Fibroblast of skin of right quadriceps (primary cell): ENCODE results near the gene NCAPH2.

Source experiments
- DNase-seq: peaks from one replicate; pipeline ENCODE4 v3.0.0-alpha.2; 2013

NCAPH2 gene

GRCh38 chr22:50490531-50491308, 17.3 kb upstream of the NCAPH2 start:
- DNase-seq, result no peak

- no peak for DNase-seq
Measured at GRCh38 chr22:50497093-50497492, 10.9 kb upstream of the NCAPH2 start.

- DNase-seq, result peak; percentile 46
Measured at GRCh38 chr22:50498322-50498890, 9.6 kb upstream of the NCAPH2 start.

DNA sequence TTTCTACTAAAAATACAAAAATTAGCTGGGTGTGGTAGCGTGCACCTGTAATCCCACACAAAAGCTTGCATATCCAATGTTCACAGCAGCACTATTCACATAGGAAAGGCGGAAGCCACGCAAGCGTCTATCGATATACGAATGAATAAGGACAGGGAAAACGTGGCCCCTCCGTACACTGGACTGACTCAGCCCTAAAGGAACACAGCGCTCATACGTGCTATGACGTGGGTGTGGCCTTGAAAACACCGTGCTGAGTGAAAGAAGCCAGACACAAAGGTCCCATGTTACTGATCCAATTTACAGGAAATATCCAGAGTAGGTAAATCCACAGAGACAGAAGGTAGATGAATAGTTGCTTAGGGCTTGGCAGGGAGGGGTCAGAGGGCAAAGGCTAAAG, 7.6 kb upstream of the NCAPH2 start:
- no peak for DNase-seq

- DNase-seq, result no peak
Measured at GRCh38 chr22:50502096-50502495, 5.9 kb upstream of the NCAPH2 start.

DNA sequence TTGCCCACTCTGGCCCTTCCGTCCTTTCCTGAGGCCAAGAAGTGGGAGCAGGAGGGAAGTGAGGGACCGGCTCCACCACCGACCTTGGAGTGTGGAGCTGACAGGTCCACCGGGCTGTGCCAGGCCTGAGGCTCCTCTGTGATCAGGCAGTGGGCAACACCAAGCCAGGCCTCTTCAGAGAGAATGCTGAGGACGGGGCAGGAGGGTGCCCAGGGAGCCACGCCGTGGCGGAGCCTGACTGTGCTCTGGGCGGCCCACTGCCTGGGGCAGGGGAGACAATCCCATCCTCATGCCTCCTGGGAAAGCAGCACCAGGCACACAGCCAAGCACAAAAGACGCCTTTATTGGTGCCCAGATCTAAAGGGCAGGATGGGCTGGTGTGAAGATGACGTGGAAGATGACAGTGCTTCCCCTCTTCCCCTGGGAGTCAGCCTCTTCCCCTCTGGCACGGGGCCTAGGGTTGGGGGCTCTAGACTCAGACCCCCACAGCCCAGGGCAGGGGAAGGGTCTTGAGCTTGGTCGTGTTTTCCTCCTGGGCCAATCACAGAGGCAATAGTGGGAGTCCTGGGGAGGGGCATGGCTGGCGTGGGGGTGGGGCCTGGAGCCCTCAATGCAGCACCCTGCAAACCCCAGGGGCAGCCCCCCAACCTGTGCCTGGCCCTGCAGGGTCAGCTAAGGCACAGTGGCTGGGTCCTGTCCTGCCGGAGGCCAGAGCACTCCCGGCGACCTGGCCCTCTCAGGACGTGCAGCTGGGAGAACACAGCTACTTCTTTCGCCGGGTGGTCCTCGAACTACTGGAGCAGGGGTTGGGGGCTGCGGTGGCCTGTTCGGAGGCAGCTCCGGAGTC, 5.2 kb upstream of the NCAPH2 start:
- no peak for DNase-seq

DNA sequence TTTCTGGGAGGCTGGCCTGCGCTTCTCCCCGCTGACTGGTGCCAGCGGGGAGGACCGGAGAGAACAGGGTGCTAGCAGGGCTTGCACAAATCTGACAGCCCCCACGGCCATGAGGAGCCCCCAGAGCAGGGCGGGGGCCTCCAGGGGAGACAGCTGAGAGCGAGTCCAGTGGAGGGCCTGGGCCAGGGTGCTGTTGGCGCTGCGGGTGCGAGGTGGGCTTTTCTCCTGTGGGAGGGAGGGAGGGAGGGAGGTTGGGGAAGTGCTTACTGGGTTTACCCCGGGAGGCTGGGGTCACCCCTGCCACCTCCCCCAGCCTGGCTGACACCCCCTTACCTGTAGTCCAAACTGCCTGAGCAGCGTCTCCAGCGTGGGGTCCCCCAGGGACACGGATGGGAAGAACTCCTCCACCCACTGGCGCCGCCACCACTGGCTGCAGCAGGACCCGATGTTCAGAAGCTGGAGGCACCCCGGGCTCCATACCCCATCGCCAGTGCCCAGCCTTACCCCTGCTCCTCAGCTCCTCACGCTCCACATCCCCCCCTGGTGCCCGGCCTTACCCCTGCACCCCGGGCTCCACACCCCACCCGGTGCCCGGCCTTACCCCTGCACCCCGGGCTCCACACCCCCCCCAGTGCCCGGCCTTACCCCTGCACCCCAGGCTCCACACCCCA, 4.4 kb upstream of the NCAPH2 start:
- DNase-seq, result no peak

GRCh38 chr22:50504369-50505211, 3.4 kb upstream of the NCAPH2 start:
- DNase-seq, result no peak

- DNase-seq, result no peak
Measured at GRCh38 chr22:50505276-50505775, 2.7 kb upstream of the NCAPH2 start.

DNA sequence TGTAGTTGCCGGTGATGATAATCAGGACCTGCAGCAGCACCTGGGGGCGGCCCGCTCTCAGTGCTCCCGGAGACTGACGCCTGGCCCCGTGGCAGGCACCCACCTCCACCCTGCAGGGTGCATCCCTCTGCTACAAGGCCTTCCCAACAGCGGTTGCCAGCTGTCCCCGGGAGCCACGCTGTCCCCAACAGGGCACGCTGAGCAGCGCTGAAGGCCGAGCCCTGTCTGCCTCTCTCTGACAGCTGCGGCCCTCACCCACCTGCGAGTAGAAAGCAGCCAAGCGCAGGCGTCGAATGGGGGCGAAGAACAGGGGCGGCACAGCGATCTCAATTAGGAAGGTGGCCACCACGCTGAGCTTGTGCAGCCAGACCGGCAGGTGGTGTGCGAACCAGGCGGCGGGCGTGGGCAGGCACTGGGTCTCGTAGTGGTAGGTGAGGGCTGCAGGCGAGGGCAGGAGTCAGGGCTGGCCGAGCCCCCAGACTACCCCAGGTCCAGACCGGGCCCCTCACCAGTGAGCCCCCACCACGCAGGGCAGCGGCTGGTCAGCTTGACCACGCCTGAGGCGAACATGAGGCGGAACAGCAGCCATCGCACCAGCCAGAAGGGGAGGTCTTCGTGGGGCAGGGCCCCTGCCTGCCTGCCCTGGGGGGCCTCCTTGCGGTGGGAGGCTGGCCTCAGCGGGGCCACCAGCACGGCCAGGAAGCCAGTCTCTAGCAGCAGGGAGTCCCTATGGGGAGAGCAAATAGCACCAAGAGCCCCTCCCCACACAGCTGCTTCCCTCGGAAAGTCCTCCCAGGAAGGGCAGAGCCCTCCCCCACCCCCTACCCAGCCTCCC, 2.0 kb upstream of the NCAPH2 start:
- no peak for DNase-seq

DNA sequence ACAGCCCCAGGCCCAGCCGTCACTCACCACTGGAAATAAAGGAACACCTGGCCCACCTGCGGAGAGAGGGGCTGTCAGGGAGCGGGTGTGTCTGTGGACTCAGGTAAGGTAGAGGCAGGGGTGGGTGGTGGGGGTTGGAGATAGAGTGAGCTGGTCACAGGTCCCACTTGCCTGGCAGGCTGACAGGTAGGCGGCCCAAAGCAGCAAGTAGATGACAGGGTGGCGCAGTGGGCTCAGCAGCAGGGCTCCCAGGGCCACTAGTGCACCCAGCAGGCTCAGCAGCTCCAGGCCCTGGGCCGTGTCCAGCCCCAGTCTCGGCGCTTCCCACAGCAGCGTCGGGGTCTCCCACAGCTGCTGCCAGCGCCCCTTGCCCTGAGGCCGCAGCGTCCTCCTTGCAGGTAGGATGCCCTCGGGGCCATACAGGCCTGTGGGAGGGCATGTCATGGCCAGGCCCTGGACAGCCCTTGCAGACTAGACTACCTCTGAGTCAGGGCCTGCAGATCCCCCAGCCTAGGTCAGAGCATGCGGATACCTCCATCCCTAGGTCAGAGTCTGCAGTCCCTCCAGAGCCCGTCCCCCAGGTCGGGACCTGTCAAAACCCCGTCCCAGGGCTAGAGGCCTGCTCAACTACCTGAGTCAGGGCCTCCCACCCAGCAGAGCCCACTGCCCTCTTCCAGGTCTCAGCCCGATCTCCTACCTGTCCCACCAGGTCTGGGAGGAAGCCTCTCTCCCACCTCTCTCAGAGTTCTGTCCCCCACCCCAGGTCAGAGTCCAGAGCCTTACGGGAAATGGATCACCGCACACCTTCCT, 1.2 kb upstream of the NCAPH2 start:
- DNase-seq, result no peak

DNA sequence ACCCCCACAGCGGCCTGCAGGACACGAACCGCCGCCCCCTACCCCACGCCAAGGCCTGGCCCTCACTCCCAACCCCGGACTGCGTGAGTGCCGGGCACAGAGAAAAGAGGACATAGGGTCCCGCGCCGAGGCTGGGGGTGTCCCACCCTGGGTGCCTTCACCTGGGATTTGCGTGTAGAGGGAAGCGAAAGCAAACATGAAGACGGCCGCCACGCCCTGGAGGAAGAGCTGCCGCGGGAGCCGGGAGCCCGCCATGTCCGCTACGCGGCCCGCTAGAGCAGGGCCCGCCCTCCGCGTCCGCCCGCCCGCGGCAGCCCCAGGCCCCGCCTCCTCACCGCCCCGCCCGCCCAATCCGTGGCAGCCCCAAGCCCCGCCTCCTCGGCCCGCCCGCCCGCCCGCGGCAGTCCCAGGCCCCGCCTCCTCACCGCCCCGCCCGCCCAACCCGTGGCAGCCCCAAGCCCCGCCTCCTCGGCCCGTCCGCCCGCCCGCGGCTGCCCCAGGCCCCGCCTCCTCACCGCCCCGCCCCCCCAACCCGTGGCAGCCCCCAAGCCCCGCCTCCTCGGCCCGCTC, 518 bp upstream of the NCAPH2 start, which contains the start of gene LMF2:
Gene LMF2 (minus strand): TSS at position 282 of the 570 bp plus-strand sequence. CDS start 27 bp downstream, at position 255.
- no peak for DNase-seq

- DNase-seq, result no peak
Measured at GRCh38 chr22:50508897-50509296, 873 bp downstream of the NCAPH2 start.

DNA sequence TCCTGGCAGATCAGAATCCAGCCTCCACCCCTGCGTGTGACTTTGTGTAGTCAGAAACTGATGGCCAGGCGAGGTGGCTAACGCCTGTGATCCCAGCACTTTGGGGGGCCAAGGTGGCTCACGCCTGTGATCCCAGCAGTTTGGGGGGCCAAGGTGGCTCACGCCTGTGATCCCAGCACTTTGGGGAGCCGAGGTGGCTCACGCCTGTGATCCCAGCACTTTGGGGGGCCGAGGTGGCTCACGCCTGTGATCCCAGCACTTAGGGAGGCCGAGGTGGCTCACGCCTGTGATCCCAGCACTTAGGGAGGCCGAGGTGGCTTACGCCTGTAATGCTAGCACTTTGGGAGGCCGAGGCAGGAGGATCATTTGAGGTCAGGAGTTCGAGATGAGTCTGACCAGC, 5.2 kb downstream of the NCAPH2 start:
- no peak for DNase-seq

GRCh38 chr22:50516068-50516467, 8.0 kb downstream of the NCAPH2 start:
- no peak for DNase-seq

GRCh38 chr22:50516891-50517290, 8.9 kb downstream of the NCAPH2 start:
- DNase-seq, result no peak

DNA sequence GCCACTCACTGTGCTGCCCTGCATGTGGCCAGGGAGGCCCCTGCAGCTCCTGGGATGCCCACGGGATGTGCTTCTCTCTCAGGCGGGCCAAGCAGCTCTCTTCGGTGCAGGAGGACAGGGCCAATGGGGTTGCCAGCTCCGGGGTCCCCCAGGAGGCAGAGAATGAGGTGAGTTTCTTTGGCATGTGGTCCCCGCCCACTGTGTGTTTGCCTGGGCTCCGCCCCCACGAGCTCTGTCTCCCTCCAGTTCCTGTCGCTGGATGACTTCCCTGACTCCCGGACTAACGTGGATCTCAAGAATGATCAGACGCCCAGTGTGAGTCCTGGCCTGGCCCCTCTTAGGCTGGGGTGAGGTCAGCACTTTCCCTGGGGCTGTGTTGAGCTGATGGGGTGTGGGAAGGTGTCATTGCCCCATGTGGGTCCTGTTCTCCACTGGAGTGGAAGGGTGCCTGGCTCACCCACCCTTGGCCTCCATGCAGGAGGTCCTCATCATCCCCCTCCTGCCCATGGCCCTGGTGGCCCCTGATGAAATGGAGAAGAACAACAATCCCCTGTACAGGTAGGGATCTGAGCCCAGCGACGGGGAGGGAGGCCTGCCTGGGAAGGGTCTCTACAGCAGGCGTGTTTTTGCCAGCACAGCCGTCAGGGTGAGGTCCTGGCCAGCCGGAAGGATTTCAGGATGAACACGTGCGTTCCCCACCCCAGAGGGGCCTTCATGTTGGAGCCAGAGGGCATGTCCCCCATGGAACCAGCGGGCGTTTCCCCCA, 9.7 kb downstream of the NCAPH2 start:
- no peak for DNase-seq

DNA sequence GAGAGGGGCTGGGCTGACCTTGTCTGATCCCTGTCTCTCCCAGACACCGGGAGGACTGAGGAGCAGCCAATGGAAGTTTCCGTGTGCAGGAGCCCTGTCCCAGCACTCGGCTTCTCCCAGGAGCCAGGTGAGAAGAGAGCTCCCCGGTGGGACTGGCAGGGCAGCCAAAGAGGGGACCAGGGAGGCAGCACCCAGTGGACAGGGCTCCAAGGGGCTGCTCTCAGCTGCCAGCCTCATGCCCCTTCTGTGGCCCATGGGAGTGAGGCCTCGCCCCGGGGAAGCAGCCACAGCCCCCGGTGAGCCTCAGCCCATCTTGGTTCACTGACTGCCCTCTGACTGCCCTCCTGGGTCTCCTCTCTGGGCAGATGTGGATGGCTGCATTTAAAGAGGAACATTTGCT, 10.6 kb downstream of the NCAPH2 start:
- no peak for DNase-seq

- no peak for DNase-seq
Measured at GRCh38 chr22:50519151-50519550, 11.1 kb downstream of the NCAPH2 start.
